PFSK-1 (cell line): ENCODE data around the gene RAB44.

Source experiments
- FOXP2 ChIP-seq: optimal IDR thresholded peaks from 2 replicates; pipeline ENCODE3; 2011; ENCODE audit warnings: borderline replicate concordance, control low read depth, inconsistent platforms; ENCODE audit not compliant: insufficient read depth; ENCODE audit errors: extremely low read length, extremely low read depth
- POLR2AphosphoS5 ChIP-seq: IDR thresholded peaks from 2 replicates; pipeline ENCODE4 v1.6.1; 2012; ENCODE audit warnings: low read depth, mild to moderate bottlenecking, control low read depth, low read length, moderate library complexity
- REST ChIP-seq, 2 experiments: IDR thresholded peaks; 2 replicates each; pipeline versions ENCODE4 v1.6.1 to v1.8.0; 2011 to 2012; ENCODE audit warnings: low read depth in 2 of 2, low read length in 2 of 2, control low read depth in 1 of 2, inconsistent platforms in 1 of 2, mild to moderate bottlenecking in 1 of 2, moderate library complexity in 1 of 2; ENCODE audit not compliant: insufficient read depth in 1 of 2
- SIN3A ChIP-seq: IDR thresholded peaks from 2 replicates; pipeline ENCODE4 v1.6.1; 2012; ENCODE audit warnings: mild to moderate bottlenecking, low read length, moderate library complexity, borderline replicate concordance; ENCODE audit not compliant: insufficient read depth
- TAF1 ChIP-seq: IDR thresholded peaks from 2 replicates; pipeline ENCODE4 v1.6.1; 2012; ENCODE audit warnings: low read length, control low read depth, borderline replicate concordance; ENCODE audit not compliant: insufficient read depth

Gene RAB44

GRCh38 chr6:36700831-36701230 is 3.2 kb downstream of the RAB44 start:
- TF ChIP-seq FOXP2 (no peak), SIN3A (no peak), REST (IDR thresholded peaks at IDR 0.05; ENCODE audit: insufficient read depth in 1 of 2, low read depth in 2 of 2, low read length in 2 of 2) (no peak), TAF1 (no peak)

GRCh38 chr6:36701401-36701991 is 3.9 kb downstream of the RAB44 start:
- no peak for TF ChIP-seq TAF1

GRCh38 chr6:36702656-36703055 is 5.0 kb downstream of the RAB44 start:
- TF ChIP-seq SIN3A, result no peak
- no peak for TF ChIP-seq POLR2AphosphoS5
- TF ChIP-seq REST (IDR thresholded peaks at IDR 0.05; ENCODE audit: insufficient read depth in 1 of 2, low read depth in 2 of 2, low read length in 2 of 2), result no peak
- TF ChIP-seq FOXP2, result no peak
- TF ChIP-seq TAF1, result no peak

GRCh38 chr6:36703081-36703606 is 5.5 kb downstream of the RAB44 start:
- TF ChIP-seq FOXP2, result no peak
- TF ChIP-seq REST (IDR thresholded peaks at IDR 0.05; ENCODE audit: insufficient read depth in 1 of 2, low read depth in 2 of 2, low read length in 2 of 2), result no peak
- TF ChIP-seq POLR2AphosphoS5, result no peak
- no peak for TF ChIP-seq TAF1
- no peak for TF ChIP-seq SIN3A

GRCh38 chr6:36703982-36704381 is 6.4 kb downstream of the RAB44 start:
- no peak for TF ChIP-seq REST (IDR thresholded peaks at IDR 0.05; ENCODE audit: insufficient read depth in 1 of 2, low read depth in 2 of 2, low read length in 2 of 2)
- no peak for TF ChIP-seq POLR2AphosphoS5
- TF ChIP-seq TAF1, result no peak
- TF ChIP-seq SIN3A, result no peak
- no peak for TF ChIP-seq FOXP2
